Measurements from ENCODE around the gene COG7. TPM values are rescaled to one million over a fixed set of nuclear protein-coding genes. Genes with fewer than 3 reads are reported as not detected.
"Not testable (repeated sequence)": the region's sequence is repeated elsewhere in the genome, so short reads cannot be mapped to it uniquely, and the experiment has no call there.

The COG7 gene
- polyA plus RNA-seq, 1 donor, result 15.7 TPM

- DNase-seq, result no peak
Measured at GRCh38 chr16:23469814-23470213, 16.8 kb upstream of the COG7 start.

- no peak for DNase-seq
Measured at GRCh38 chr16:23466162-23466885, 13.3 kb upstream of the COG7 start.

- DNase-seq, result no peak
Measured at GRCh38 chr16:23465179-23465578, 12.2 kb upstream of the COG7 start.

- no peak for DNase-seq
Measured at GRCh38 chr16:23464196-23464595, 11.2 kb upstream of the COG7 start.

DNA sequence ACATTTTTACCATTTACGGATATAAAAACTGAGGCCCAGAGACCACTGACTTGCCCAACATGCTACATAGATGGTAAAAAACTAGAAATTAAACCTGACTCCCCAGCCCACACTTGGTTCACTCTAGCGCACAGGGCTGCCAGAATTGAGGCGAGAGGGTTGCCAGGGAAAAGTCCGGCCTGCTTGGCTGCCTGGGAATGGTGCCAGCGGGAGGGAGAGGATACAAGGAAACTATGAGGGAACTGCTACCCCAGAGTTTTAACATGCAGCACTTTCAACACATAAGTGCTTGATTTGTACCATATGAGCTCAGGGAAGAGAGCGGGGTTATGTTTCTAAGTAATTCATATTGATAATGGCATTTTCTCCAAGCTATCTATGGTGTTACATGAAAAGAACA lies 10.0 kb upstream of the COG7 start:
- peak; percentile 80 for DNase-seq

- DNase-seq, result no peak
Measured at GRCh38 chr16:23453338-23454052, 506 bp upstream of the COG7 start.

DNA sequence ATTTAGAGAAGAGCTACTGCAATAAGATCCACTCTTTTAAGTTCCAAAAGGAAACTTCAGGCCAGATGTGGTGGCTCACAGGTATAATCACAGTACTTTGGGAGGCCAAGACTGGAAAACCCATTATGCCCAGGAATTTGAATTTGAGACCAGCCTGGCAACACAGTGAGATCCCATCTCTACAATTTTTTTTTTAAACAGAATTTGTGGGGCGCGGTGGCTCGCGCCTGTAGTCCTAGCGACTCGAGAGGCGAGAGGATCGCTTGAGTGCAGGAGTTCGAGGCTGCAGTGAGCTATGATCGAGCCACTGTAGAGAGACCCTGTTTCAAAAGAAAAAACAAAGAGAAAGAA lies 793 bp downstream of the COG7 start:
- no peak for DNase-seq

DNA sequence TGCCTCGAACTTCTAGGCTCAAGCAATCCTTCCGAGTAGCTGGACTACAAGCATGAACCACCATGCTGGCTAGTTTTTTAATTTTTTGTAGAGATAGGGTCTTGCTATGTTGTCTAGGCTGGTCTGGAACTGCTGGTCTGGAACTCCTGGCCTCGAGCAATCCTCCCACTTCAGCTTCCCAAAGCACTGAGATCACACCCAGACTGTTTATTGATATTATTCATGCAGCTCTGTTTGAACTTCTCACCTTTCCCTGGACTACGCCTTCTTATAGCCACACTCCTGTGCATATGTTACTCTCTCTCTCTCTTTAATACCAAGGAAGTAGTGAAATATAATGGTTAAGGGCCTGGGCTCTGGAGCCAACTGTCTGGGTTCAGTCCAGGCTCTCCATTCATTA lies 4.6 kb downstream of the COG7 start:
- no peak for DNase-seq

GRCh38 chr16:23437542-23437941 lies 15.4 kb downstream of the COG7 start:
- not testable (repeated sequence) for DNase-seq

GRCh38 chr16:23436951-23437350 lies 16.0 kb downstream of the COG7 start:
- no peak for DNase-seq

- no peak for DNase-seq
Measured at GRCh38 chr16:23435500-23435899, 17.5 kb downstream of the COG7 start.

DNA sequence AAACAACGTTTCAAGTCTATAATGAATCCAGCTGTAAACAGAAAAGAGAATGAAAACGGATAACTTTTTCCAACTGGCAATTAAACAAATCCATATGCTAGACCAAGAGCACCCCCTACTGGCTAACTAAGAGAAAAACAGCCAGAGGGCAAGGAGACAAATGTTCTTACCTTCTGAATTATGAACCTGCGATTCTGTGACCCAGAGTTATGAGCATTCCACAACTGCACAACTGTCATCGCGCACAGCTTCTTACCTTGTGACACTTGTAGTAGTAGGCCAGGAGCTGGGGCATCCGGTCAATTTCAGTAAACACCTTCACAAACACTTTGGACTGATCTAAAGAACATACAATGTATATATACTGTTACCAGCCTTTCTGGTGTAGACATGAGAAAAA lies 18.6 kb downstream of the COG7 start:
- no peak for DNase-seq

GRCh38 chr16:23433261-23433920 lies 19.6 kb downstream of the COG7 start:
- no peak for DNase-seq

DNA sequence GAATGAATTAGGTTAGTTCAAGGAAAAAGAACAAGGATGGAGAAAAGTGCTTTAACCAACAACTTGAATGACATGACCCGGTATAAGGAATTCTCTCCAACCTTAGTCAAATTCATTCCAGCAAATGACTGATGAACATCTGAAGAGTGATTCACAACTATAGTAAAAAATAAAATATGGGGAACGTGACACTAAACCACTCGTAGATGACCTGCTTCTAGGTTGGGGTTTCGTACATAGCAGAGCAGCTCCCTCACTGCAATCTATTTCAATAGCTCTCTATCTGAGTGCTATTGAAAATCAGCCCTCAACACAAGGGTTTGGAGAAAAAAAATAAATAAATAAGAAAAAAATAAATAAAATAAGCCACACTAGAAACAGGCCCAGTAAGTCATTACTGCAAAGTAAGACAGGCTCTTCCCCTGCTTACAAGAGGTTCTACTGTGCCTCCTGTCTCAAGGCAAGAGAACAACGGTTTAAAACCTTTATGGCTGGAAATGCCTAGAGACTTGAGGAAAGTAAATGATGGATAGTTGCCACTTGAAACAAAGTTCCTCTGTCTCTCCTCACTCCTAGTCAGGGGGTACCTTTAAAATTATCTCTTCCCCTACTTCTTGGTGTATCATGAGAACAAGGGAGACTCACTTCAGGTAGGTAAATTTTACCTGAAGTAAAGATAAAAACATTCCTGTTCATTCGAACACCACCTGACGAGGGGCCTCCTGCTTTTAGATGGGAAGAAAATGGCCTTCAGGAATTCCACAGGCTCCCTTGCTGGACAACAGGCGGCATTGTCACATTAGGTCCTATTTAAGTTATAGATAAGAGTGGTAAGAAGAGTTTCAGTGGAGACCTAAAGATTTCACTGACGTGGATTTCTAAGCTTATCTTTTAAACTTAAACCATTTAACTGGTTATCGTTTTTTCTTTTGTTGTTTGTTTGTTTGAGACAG lies 20.5 kb downstream of the COG7 start:
- no peak for DNase-seq

- no peak for DNase-seq
Measured at GRCh38 chr16:23428351-23428750, 24.6 kb downstream of the COG7 start.

DNA sequence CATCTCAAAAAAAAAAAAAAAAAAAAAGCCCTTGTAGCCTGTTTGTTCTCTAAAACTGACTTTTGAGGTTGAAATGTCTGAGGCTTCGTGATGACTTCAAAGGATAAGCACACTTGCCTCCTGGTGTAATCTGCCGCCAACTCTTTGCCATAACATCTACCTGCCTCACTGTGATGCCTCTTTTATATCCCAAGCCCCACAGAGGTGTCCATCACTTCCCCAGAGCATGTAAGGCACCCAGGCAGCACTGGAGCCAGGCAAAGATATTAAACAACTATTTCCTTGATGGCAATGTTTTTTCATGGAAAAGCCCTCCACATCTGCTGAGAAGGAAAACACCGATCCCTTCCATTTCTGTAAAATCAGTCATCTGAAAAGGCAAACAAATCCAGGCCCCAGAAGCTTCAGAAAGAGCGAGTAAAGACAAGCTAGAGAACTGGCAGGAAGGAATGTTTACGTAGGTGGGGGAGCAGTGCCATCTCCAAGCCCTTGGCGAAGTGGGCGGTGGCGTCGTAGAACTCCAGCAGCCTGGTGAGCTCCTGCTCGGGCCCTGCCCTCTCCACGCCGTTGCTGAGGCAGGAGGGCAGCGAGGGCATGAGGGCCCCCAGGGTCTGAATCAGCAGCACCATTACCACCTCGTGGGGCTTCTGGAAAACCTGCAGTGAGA lies 28.6 kb downstream of the COG7 start:
- no peak for DNase-seq

DNA sequence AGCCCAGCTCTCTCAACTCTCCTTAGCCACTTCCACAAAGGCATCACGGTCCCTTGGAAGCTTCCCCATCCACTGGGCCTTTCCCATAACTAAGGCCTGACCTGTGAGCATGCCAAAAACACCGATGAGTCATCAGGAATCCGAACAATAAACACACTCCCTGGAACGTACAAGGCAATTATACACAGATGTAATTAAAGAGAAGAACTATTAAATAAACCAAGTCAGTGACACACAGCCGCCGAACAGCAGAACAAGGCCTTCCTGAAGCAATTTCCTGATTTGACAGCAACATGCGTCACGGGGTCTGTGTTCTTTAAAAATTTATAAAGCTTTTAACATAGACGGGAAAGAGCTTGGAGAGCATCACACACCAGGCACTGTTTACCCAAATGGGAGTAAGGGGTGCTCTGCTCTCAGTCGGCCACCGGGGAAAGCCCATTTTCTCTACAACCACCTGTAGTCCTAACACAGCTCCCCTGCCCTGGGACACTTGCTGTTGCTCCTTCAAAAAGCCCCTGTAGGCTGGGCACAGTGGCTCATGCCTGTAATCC lies 29.4 kb downstream of the COG7 start:
- DNase-seq, result no peak

DNA sequence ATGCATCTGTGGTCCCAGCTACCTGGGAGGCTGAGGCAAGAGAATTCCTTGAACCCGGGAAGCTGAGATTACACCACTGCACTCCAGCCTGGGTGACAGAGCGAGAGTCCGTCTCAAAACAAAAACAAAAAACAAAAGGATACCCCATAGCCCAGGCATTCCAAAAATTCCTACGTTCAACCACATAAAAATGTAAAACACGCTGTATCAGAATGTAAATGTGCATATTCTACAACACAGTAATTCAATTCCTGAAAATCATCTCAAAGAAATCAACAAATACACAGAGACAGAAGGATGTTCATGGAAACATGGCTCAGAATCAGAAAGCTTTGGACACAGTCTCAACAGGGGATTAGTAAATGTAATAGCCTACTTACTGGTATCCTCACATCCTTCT lies 33.0 kb downstream of the COG7 start:
- DNase-seq, result no peak

- no peak for DNase-seq
Measured at GRCh38 chr16:23416816-23417215, 36.2 kb downstream of the COG7 start.

DNA sequence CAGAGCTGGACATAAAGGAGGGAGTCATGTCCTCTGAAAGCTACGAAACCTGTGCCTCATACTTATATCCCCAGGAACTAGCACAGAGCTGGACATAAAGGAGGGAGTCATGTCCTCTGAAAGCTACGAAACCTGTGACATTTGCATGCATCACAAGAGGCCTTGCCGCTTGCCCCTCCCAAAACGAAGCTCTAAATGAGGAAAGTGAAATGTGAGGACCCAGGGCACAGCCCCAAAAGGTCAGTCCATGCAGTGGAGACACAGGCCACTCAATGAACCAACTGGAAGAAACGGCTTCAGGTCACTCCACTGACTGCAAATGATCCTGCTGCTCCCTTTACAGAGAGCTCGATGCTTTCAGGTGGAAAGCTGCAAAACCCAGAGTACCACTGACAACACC lies 38.3 kb downstream of the COG7 start:
- no peak for DNase-seq

- no peak for DNase-seq
Measured at GRCh38 chr16:23410176-23410575, 42.8 kb downstream of the COG7 start.

GRCh38 chr16:23409522-23409921 lies 43.5 kb downstream of the COG7 start:
- no peak for DNase-seq

Measured in hindlimb muscle (tissue), 1 donor.